GM12865 (cell line): ENCODE data around the gene CYP1A2.
A peak's percentile ranks its signal among the peaks of the same experiment; 100 is the strongest.

Experiments used
- DNase-seq: peaks from one replicate; pipeline ENCODE4 v3.0.0; 2010; ENCODE audit warnings: low read depth
- H3K4me3 ChIP-seq: 2 replicates; pipeline ENCODE4 v1.5.1; 2011; ENCODE audit warnings: mild to moderate bottlenecking, low read depth, low read length, control low read depth
- TF ChIP-seq, protein P1 (sequence below): IDR thresholded peaks from 2 replicates; pipeline ENCODE4 v1.5.1; 2011; ENCODE audit warnings: low read length, control low read depth, low read depth, inconsistent platforms; ENCODE audit not compliant: insufficient read depth; ENCODE audit errors: missing control alignments

Gene CYP1A2

GRCh38 chr15:74790080-74790916 lies 41.7 kb downstream of the CYP1A2 start:
- TF ChIP-seq, protein P1, sequence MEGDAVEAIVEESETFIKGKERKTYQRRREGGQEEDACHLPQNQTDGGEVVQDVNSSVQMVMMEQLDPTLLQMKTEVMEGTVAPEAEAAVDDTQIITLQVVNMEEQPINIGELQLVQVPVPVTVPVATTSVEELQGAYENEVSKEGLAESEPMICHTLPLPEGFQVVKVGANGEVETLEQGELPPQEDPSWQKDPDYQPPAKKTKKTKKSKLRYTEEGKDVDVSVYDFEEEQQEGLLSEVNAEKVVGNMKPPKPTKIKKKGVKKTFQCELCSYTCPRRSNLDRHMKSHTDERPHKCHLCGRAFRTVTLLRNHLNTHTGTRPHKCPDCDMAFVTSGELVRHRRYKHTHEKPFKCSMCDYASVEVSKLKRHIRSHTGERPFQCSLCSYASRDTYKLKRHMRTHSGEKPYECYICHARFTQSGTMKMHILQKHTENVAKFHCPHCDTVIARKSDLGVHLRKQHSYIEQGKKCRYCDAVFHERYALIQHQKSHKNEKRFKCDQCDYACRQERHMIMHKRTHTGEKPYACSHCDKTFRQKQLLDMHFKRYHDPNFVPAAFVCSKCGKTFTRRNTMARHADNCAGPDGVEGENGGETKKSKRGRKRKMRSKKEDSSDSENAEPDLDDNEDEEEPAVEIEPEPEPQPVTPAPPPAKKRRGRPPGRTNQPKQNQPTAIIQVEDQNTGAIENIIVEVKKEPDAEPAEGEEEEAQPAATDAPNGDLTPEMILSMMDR, result no peak
- DNase-seq, result peak; percentile 92
- peak overlapping the region; percentile 98 for H3K4me3 ChIP-seq

DNA sequence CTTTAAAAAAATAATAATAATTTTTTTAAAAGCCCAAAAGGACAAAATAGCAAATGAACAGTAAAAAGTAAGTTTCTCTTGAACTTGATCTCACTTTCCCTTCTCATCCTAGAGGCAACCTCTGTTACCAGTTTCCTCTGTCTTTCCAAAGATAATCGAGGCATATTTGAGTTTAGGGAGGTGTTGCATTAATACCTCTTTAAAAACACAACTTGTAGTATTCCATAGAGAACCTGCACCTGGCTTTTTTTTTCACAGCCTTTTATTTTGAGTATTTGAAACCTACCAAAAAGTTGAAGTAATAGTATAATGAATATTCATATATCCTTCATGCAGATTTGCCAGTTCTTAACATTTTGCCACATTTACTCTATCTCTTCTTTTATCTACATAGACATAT lies 42.4 kb downstream of the CYP1A2 start:
- TF ChIP-seq, protein P1, result no peak
- DNase-seq, result no peak
- H3K4me3 ChIP-seq, result peak overlapping the region; percentile 98

- peak; percentile 44 for DNase-seq
- TF ChIP-seq, protein P1, result no peak
- peak overlapping the region; percentile 98 for H3K4me3 ChIP-seq
Measured at GRCh38 chr15:74791667-74792066, 43.0 kb downstream of the CYP1A2 start.

GRCh38 chr15:74792227-74793016 lies 43.8 kb downstream of the CYP1A2 start:
- DNase-seq, result no peak
- TF ChIP-seq, protein P1, result no peak
- peak overlapping the region; percentile 98 for H3K4me3 ChIP-seq

GRCh38 chr15:74793135-74794028 lies 44.7 kb downstream of the CYP1A2 start:
- H3K4me3 ChIP-seq, result no peak overlapping the region; the same call in 1 of the 2 replicates
- DNase-seq, result peak; percentile 73

GRCh38 chr15:74794248-74794969 lies 45.8 kb downstream of the CYP1A2 start:
- TF ChIP-seq, protein P1, result no peak
- no peak for DNase-seq
- no peak overlapping the region for H3K4me3 ChIP-seq

More at GRCh38 chr15:74793135-74794028, 44.7 kb downstream of the CYP1A2 start:
- TF ChIP-seq, protein P1, result peak; percentile 60
